ENCODE measurements around the gene SOST. TPM values are rescaled to one million over a fixed set of nuclear protein-coding genes. Genes with fewer than 3 reads are reported as not detected.

SOST gene
- total RNA-seq, 4 donors from 2014 or later, result not detected

DNA sequence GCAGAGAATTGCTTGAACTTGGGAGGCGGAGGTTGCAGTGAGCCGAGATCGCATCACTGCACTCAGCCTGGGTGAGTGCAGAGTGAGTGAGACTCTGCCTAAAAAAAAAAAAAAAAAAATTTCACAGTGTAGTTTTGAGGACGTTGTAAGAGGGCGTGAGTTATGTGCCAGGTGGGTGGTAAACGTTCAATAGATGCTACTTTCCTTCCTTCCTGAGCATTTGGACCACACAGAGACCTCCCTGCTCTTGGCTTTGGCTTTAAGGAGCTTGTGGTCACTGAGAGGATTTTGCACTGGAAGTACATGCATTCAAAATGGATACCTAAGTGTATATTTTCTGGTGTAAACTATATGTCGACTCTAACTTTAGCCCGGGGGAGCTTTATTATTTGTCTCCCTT lies 30.5 kb downstream of the SOST start:
- no peak for ATAC-seq (ENCODE audit: low FRiP score)
- DNase-seq (ENCODE audit: low spot score), result no peak
- no peak for TF ChIP-seq CTCF (IDR thresholded peaks at IDR 0.05)

GRCh38 chr17:43723697-43724359 lies 34.8 kb downstream of the SOST start:
- ATAC-seq (ENCODE audit: low FRiP score) (no peak), DNase-seq (ENCODE audit: low spot score) (no peak)
- TF ChIP-seq CTCF (IDR thresholded peaks at IDR 0.05), result no peak

DNA sequence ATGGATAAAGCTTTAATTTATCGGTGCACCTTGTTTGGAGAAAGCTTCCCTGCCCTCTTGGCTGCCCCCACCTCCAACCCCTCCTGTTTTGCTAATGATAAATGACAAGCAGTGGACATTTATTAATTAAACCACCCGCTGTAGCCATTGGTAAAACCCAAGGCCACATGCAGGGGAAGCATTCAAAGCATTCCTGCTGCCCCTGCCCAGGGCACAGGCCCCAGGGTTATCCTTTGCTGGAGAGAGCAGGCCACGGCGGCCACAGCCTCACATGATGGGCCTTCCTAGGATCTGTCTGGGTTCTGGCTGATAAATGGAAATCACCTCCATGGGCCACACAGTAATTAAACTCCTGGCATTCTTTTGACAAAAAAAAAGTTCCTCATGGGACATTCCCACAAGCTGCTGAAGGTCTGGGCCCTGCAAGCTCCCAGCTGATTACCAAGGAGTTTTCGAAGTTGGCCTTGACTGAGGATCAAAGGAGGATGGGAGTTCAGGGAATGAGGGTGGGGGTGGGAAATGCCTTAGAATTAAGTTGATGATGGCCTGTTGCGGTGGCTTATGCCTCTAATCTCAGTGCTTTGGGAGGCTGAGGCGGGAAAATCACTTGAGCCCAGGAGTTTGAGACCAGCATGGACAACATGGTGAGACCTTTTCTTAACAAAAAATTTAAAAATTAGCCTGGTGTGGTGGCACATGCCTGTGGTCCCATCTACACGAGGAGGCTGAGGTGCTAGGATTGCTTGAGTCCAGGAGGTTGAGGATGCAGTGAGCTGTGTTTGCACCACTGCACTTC lies 35.5 kb downstream of the SOST start:
- DNase-seq (ENCODE audit: low spot score) (no peak), ATAC-seq (ENCODE audit: low FRiP score) (no peak)
- no peak for TF ChIP-seq CTCF (IDR thresholded peaks at IDR 0.05)

DNA sequence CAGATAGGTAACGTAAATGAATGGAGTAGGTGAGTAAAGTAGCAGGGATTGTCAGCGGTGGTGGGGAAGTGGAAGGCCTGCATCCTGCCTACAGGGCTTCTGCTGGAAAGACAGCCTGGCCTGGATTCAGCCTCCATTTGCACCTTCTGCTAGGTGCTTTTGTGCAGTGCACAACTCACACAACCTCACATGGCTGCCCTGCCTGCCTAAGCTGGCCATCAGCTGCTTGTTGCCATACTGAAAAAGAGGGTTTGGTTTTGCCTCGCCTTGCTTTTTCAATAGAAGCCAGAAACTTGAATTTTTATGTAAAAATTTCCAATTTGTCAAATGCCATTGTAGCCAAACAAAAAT lies 36.3 kb downstream of the SOST start:
- ATAC-seq (ENCODE audit: low FRiP score) (no peak), DNase-seq (ENCODE audit: low spot score) (no peak)
- TF ChIP-seq CTCF (IDR thresholded peaks at IDR 0.05), result no peak

GRCh38 chr17:43721537-43722268 lies 36.9 kb downstream of the SOST start:
- ATAC-seq (ENCODE audit: low FRiP score), result no peak
- DNase-seq (ENCODE audit: low spot score), result no peak
- TF ChIP-seq CTCF (IDR thresholded peaks at IDR 0.05), result no peak

GRCh38 chr17:43720311-43721060 lies 38.1 kb downstream of the SOST start:
- DNase-seq (ENCODE audit: low spot score), result peak; percentile 37
- no peak for TF ChIP-seq CTCF (IDR thresholded peaks at IDR 0.05)
- peak; percentile 81 for ATAC-seq (ENCODE audit: low FRiP score)

Data from omental fat pad (tissue), 4 donors.